HG02885 (cell line): ENCODE data around the gene COL12A1.

ENCODE experiments used
- ATAC-seq: cut with Tn5 transposase; IDR thresholded peaks from one replicate; pipeline ENCODE4 v1.9.1; 2021; ENCODE audit warnings: mild to moderate bottlenecking; ENCODE audit not compliant: unreplicated experiment, poor library complexity

COL12A1 gene

DNA sequence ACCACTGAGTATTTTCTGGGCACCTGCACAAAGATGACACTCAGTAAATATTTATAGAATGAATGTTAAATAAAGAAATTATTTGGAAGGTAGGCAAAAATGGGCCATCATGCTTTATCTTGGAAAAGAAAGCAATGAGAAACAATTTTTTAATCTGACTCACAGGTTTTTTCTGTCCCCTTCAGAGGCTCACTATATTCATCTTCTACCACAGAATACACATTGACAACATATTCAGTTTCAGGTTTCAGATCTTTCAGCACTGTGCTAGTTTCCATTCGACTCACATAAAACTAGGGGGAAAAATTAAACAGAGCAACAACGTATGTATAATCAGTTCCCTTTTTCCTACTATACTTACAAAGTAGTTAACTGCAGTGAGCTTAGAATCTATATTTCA, 58.3 kb downstream of the COL12A1 start:
- ATAC-seq, result peak; percentile 98

DNA sequence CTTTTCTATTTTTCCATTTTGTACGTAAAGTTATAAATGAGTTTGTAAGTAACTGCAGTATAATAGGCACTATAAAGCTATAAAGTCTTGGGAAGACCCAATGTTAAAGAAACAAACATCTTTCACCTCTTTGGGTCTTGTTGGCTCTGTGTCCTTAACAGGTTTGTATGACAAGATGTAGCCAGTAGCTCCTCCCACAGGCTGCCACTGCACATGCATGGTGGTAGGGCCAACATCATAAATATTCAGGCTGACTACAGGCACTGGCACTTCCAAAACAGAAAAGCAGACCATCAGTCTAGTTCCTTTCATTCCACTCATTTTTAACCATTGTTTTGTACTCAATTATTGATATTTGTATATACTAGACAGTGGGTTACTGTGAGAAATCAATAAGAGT, 59.9 kb downstream of the COL12A1 start:
- ATAC-seq, result no peak

DNA sequence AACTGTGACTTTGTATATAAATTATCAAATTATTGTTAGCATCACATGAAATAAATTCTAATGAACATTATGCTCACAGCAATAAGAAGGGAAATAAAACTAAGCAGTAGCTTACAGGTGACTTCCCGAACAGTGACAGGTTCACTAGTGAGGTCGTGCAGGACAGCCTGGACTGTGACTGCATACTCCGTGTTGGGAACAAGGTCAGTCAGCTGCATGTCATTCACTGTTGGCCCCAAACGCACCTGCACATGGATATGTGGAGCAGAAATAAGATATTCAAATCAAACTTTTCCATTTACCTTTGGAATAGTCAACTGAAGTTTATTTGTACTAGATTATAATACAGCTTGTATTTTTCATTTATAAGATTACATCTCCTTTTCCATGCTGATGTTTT, 60.6 kb downstream of the COL12A1 start:
- no peak for ATAC-seq

DNA sequence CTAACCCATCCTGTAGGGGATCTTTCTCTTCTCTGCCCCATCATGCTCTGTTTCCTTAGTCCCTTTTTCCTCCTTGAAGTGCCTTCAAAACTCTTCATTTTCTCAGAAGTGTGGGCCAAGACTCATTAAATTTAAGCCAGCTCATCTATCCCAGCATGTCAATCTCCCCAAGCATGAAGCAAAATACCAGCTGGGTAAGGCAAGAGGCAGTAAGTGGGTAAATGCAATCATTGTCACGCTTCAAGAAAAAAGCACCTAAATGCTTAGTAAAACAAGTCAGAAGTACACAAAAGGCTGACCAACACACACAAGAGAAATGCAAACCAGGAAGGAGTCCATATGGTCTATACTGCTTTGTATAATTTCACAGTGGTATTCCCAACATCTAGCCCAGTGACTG, 61.5 kb downstream of the COL12A1 start:
- no peak for ATAC-seq

DNA sequence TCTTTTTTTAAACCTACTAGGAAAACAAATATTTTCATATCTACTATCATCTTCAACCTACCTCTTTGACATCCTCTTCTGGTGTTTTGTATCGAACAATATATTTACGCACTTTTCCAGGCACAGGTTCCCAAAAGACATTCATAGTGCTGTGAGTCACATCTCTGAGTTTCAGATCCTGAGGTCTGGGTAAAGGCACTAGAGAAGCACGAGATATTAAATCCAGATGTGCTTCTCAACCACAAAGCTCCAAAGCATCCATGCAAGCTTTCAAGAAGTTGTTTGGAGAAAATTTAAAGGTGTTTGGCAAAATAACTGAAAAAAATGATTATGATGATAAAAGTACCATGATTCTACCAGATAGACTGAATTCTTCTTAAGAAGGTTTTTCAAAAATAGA, 62.7 kb downstream of the COL12A1 start:
- ATAC-seq, result no peak

DNA sequence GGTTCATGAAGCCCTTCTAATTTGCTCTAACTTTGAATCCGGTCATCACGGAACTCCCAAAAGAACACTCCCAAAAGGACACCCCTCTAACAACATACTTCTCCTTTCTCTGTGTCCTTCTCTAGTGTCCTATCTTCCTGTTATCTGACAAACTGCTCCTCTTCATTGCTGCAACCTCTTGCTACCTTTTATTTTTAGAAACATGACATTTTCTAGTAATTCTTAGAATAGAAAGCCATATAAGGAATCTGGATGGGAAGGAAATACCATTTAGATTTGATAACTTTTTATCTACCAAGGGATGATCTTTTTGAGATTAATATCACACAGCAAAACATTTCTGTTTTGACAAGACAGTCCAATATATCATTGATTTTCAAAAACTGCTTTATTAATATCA, 63.1 kb downstream of the COL12A1 start:
- no peak for ATAC-seq

DNA sequence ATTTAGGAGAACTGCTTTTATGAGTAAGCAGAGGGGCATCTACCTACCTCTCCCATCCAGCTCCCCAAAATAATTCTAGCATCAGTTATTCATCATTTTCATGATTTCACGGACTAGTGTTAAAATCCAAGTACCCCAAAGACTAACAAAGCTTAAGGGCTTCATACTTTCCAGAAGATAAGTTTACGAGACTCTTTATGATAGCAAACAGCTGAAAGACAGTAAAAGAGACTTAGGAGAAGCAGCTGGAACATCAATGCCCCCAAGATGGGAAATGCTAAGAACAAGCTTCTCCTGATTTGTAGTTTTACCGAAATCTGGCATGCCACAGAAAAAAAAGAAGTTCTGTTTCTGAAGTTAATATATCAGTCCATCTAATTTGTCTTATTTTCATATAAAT, 70.0 kb downstream of the COL12A1 start:
- ATAC-seq, result no peak

DNA sequence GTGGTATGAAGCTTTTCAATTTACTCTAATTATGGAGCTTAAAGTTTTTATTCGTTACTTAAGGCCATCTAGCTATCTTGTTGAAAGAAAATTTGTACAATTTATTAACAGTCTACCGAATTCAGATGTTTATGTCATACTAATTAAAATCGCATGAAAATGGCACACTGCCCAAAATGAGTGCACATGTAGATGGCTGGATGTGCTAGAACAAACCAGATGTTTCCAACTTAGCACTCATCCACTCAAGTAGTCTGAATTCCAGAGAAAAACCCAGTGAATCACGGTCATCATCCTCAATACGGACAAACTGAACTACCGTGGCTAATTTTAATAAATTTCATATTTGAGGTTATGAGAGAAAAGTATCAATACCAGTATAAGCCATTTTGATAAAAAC, 70.4 kb downstream of the COL12A1 start:
- no peak for ATAC-seq

DNA sequence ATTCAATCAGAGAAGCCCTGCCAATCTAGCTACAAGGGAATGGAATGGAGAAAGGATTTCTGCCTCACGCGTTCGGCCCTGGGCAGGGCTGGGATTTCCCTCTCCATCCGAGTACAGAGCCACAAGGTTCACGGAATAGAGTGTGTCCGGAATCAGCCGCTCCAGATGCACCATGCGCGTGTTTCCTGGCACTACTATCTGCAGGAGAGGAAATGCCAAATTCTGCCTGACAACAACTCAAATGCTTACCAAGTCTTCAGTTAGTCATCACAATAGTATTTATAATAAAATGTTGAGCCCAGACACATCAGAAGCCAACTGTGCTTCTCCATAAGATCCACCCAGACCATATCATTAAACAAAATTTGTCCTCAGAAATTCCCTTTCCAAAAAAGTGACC, 75.1 kb downstream of the COL12A1 start:
- no peak for ATAC-seq

DNA sequence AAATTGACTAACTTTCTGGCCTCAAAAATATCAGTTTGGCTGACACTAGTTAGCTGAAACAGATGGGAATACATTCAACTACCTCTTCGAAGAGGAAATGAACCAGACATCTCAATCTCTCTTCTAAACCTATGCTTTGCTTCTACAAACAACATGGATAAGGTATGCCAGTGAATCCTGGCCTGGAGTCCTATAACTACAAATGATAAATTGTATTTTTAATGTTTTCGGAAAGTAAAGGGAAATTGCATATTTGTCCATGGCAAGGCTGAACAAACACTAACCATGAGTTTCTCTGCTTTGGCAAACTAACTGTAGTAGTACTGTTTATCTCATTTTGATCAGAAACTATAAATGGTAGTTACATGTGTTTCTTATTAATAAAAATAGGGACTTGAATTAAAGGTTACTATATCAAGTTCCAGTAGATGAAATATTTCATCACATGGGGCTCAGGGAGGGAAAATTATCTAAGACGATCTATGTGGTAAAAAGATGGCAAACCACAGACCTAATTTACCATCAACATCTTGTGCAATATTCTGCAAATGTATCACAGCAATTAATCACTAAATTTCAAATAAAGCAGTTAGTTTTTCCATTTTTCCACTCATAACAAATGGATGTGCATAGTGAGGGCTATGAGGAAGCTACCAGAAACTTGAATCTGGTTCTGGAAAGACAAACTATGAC, 76.8 kb downstream of the COL12A1 start:
- no peak for ATAC-seq

DNA sequence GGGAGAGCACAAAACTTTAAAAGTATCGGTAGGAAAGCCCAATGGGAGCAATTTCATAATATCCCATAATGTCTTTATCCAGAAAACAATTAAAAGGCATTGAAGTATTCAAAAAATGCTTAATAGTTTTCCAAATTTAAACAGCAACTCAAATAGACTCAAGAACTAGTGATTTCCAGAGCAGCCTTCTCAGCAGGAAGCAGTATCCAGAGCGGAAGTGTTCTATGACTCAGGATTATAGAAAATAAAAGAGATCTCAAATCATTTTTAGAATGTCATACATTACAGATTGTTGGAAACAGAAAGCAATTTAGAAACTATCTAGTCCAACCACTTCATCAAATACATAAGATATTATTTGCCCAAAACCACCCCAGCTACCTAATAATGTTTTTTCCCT, 79.3 kb downstream of the COL12A1 start:
- ATAC-seq, result no peak

DNA sequence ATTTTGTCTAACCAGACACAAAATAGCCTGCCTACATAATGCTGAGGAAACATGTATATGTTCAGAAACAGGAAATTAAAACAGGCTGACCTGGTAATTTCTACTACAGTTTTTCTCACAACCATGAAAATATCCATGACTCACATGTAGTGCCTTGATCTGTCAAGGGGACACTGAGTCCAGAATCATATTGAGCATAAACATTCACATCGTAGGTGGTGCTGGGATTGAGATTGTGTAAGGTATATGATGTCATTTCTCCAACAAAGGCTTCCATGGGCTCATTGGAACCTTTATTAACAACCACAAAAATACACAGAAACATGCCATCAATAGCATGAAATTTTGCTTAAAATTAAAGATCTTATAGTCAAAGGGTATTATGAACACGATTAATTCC, 80.9 kb downstream of the COL12A1 start:
- ATAC-seq, result no peak

DNA sequence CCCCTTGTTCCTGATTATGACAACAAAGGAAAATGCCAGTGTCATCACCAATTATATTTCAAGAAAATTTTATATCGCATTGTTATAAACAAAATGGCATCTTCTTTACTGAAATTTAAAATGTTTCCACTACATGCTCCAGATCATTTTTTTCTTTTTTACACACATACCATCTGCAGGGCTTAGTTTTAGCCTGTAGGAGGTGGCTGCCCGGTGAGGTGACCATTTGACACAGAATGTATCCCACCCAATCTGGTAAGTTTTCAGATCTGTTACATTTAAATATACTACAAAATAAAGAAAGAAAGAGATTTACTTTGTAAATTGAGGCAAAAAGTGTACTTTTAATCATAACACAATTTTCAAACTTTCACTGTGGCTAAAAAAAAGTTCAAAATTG, 81.8 kb downstream of the COL12A1 start:
- no peak for ATAC-seq

DNA sequence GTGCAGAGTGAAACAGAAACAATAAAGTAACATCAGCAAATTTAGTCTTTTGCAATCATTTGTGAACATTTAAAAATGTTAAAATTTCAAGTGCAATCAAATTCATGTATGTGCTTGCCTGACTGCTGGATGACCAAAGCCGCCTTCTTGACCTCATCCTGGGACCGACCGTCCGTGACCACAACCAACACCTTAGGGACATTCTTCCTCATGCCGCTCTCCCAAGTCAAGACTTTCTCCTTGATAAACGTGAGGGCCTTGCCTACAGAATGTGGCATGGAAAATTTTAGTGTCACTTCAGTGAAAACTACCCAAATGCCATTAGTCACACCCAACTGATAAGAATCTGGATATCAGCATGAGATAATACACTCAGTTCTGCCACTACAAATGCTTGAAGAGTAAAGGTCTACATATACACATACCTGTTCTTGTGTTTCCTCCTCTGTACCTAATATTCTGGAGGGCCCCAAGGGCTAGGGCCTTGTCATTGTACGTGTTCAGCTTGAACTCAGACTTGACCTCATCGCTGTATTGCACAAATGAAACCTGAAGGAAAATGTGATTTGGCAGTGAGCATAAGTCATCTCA, 86.8 kb downstream of the COL12A1 start:
- ATAC-seq, result no peak

DNA sequence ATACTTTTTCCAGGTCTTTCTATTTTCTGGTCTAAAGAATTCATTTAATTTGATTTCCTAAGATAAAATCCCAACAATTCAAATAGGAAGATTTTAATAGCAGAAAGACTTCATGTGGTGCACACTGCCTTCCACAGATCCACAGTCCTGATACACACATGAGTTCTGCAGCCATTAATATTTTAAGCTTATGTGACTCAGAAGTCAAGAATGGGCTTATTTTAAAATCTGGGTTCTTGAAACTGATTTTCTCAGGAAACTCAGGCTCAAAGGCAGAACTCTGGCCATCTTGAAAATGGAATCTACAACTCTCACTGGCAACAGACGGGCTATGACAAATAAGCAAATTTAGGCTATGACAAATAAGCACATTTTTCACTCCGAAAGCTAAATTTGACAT, 88.2 kb downstream of the COL12A1 start:
- no peak for ATAC-seq

DNA sequence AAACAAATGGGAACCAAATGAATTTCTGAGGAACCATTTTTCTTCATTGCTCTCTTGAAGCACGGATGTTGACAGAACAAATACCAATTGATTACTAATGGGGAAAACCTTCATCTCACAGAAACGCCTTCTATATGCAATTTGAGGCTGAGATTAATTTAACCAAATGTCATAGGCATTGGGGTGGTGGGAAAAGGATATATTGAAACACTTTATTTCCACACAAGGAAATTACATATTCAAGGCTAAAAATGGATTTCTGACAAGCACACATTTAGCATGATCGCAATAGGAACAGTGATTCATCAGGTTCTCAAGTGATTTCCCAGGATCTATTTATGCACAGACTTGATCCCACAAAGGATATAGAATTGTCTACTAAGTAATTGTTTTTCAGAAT, 88.9 kb downstream of the COL12A1 start:
- no peak for ATAC-seq

DNA sequence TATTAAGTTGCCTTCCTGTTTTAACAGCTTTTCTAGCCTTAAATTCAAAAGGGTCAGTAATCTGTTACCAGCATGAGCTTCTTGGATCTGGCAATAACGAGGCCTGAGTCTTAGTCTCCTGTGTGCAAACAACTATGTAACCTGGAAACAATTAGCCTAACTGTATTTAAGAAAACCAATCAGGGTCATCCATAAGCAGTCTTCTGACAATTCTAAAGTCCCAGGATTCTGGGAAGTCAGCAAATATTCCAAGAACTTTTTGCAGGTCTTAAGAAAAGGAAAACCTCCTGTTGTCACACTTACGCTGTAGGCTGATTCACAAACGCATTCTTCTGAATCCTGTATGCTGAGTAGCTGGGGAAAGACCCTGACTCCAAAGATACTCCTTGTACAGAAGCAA, 90.4 kb downstream of the COL12A1 start:
- no peak for ATAC-seq

DNA sequence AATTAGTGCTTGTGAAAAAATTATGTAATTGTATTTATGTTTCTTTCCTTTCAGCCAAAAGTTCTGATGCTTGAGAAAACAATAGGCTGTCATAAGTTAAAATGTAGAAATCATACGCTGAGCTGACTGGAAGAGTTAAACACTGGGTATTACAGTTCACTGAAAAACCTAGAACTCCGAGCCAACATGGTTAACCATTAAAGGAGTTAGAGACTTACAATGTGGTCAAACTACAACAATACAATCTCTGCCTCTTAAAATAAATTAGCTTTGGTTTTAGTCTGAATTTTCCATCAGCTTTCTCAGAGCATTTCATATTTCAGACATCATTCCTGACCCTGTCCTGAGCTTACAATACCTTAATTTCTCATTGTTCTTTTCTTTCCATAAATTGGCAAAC, 91.0 kb downstream of the COL12A1 start:
- no peak for ATAC-seq

DNA sequence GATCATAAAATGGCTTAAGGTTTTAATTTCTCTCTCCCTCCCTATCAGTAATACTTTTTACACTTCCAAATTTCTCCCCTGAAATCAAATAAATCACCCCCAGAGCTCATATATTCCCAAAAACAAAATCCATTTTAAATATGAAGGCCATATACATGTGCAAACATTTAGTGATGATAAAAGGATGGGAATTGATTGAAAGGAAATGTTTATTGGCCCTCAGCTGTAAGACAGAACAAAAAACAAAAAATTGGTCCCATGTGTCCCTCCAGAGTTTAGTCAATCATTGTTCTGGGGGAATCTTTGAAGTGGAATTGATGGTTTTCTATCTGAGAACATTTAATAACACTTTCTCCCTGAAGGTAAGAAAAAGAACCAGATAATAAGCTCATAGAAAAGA, 91.7 kb downstream of the COL12A1 start:
- ATAC-seq, result no peak

DNA sequence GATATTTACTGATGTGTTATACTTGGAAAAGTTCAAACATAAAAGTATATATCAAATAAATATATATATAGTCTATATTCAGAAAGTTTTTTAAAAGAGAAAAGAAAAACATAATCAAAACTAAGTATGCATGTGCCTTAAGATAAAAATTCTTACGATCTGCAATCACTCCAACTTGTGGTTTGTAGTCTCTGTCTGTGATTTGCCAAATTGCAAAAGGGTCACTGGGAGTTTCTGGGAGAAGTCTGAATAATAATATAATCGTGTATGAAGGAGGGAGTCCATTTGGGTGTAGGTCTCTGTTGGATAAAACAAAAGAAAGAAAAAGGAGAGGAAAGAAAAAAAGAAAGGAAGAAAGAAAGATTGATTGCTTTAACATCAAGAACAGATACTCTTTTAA, 92.4 kb downstream of the COL12A1 start:
- no peak for ATAC-seq

DNA sequence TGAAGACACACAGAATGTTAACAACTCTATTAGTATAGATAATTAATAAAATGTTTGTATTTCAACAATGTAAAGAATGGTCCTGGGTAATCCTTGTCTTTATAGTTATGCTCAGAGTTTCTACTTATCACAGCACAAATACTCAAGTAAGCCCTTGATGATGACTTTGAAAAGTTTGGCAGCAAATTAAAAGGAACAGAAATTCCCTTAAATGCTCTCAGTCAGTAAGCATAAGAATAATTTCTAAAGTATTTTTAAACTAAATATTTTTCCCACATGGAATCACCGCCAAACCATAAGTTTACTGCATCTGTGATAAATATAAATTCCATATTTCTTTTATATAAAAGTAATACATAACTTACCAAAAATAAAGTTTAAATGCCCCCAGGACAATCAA, 96.1 kb downstream of the COL12A1 start:
- ATAC-seq, result no peak

DNA sequence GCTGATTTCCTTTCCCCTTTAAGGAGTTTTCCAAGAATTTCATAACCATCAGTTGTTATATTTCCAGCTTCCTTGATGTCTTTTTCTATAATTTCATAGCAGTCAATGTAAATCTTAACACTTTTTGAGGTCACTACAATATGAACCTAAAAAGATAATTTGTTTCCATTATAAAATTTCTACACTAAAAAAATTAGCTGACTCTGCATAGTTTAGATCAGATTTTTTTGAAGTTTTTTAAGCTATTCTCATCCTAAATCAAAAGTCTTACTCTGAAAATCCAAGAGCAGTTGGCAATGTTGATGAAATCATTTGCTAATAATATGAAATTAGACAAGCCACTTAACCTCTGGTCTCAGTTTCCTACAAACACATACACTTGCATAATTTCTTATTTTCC, 96.8 kb downstream of the COL12A1 start:
- no peak for ATAC-seq
